HepG2 (cell line): Measurements from ENCODE around the gene ABTB2. TPM values are rescaled to one million over a fixed set of nuclear protein-coding genes. Genes with fewer than 3 reads are reported as not detected.

Experiments used
- HOXA5 ChIP-seq: sonication (generic); formaldehyde crosslinking; IDR thresholded peaks from 2 replicates; pipeline ENCODE4 v1.4.0; 2020; ENCODE audit warnings: missing genetic modification reagents
- JUND ChIP-seq: sonication (generic); formaldehyde crosslinking; IDR thresholded peaks from 2 replicates; pipeline ENCODE4 v1.8.0; 2022; ENCODE audit warnings: mild to moderate bottlenecking, missing genetic modification reagents
- KAT7 ChIP-seq: IDR thresholded peaks from 2 replicates; pipeline ENCODE4 v1.6.1; 2018; ENCODE audit warnings: borderline replicate concordance, missing compliant biosample characterization
- ZNF142 ChIP-seq: sonication (generic); formaldehyde crosslinking; IDR thresholded peaks from 2 replicates; pipeline ENCODE4 v1.4.0; 2020; ENCODE audit warnings: missing genetic modification reagents
- ZNF251 ChIP-seq: sonication (generic); formaldehyde crosslinking; IDR thresholded peaks from 2 replicates; pipeline ENCODE4 v1.9.0; 2021; ENCODE audit warnings: mild to moderate bottlenecking, missing genetic modification reagents
- ZNF276 ChIP-seq: sonication (generic); formaldehyde crosslinking; IDR thresholded peaks from 2 replicates; pipeline ENCODE4 v1.4.0; 2020; ENCODE audit warnings: mild to moderate bottlenecking, low read depth, missing genetic modification reagents
- ZNF343 ChIP-seq: sonication (generic); formaldehyde crosslinking; IDR thresholded peaks from 2 replicates; pipeline ENCODE4 v1.4.0; 2020; ENCODE audit warnings: mild to moderate bottlenecking, missing genetic modification reagents
- ZNF619 ChIP-seq: sonication (generic); formaldehyde crosslinking; IDR thresholded peaks from 2 replicates; pipeline ENCODE4 v1.4.0; 2020; ENCODE audit warnings: mild to moderate bottlenecking, missing genetic modification reagents
- ZSCAN5A ChIP-seq: sonication (generic); formaldehyde crosslinking; IDR thresholded peaks from 2 replicates; pipeline ENCODE4 v1.8.0; 2022; ENCODE audit warnings: mild to moderate bottlenecking, missing genetic modification reagents, borderline replicate concordance
- polyA plus RNA-seq, 8 experiments: library from polyadenylated mRNA; depleted of rRNA in 3 of 8; stranded (reverse) in 7 of 8; unstranded in 1 of 8; fragments of >200 nt; fragmentation: Illumina TruSeq in 4 of 8; extraction: Trizol in 4 of 8; gene quantifications; 2 replicates each; pipeline versions ENCODE4 v1.2.1 to v1.2.3, GENCODE V29; 2011 to 2016; ENCODE audit warnings: low read depth in 4 of 8, missing spikeins in 1 of 8, mixed read lengths in 1 of 8; ENCODE audit not compliant: insufficient read depth in 1 of 8
- total RNA-seq, 5 experiments: library from RNA; depleted of rRNA; stranded (reverse); fragments of >200 nt; fragmentation: Illumina TruSeq; extraction: Trizol; gene quantifications; 2 replicates each; pipeline ENCODE4 v1.2.3, GENCODE V29; 2016; ENCODE audit warnings: low read depth in 1 of 5
- TF ChIP-seq, protein P1 (sequence below): IDR thresholded peaks from 2 replicates; pipeline ENCODE4 v1.6.1; 2012; ENCODE audit warnings: inconsistent platforms
- TF ChIP-seq, protein P2 (sequence below): sonication (generic); formaldehyde crosslinking; IDR thresholded peaks from 2 replicates; pipeline ENCODE4 v1.5.0; 2020; ENCODE audit warnings: missing genetic modification reagents, mild to moderate bottlenecking, borderline replicate concordance
- TF ChIP-seq, protein P3 (sequence below): sonication (generic); formaldehyde crosslinking; IDR thresholded peaks from 2 replicates; pipeline ENCODE4 v1.4.0; 2020; ENCODE audit warnings: missing genetic modification reagents
- TF ChIP-seq, protein P4 (sequence below): sonication (generic); formaldehyde crosslinking; IDR thresholded peaks from 2 replicates; pipeline ENCODE4 v1.8.0; 2022; ENCODE audit warnings: missing genetic modification reagents, mild to moderate bottlenecking, borderline replicate concordance

The ABTB2 gene
- total and polyA plus RNA-seq, 2 of the 13 experiments (the other 11 are each of a cell fraction or from before 2014, with no cell fraction given), result 5.1 to 15.4 TPM

GRCh38 chr11:34358728-34359547 is 1.1 kb upstream of the ABTB2 start (continued):
- no peak for TF ChIP-seq ZNF142 (CRISPR knock-in tag)
- TF ChIP-seq, protein P1, sequence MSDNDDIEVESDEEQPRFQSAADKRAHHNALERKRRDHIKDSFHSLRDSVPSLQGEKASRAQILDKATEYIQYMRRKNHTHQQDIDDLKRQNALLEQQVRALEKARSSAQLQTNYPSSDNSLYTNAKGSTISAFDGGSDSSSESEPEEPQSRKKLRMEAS, result peak; percentile 96
- TF ChIP-seq ZSCAN5A, result 0 out of 2 replicates have a peak, but pooled peaks have one; percentile 26
- TF ChIP-seq, protein P2, sequence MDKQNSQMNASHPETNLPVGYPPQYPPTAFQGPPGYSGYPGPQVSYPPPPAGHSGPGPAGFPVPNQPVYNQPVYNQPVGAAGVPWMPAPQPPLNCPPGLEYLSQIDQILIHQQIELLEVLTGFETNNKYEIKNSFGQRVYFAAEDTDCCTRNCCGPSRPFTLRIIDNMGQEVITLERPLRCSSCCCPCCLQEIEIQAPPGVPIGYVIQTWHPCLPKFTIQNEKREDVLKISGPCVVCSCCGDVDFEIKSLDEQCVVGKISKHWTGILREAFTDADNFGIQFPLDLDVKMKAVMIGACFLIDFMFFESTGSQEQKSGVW (CRISPR knock-in tag), result no peak
- no peak; the same call in none of the 2 replicates for TF ChIP-seq HOXA5 (CRISPR knock-in tag)
- TF ChIP-seq, protein P3, sequence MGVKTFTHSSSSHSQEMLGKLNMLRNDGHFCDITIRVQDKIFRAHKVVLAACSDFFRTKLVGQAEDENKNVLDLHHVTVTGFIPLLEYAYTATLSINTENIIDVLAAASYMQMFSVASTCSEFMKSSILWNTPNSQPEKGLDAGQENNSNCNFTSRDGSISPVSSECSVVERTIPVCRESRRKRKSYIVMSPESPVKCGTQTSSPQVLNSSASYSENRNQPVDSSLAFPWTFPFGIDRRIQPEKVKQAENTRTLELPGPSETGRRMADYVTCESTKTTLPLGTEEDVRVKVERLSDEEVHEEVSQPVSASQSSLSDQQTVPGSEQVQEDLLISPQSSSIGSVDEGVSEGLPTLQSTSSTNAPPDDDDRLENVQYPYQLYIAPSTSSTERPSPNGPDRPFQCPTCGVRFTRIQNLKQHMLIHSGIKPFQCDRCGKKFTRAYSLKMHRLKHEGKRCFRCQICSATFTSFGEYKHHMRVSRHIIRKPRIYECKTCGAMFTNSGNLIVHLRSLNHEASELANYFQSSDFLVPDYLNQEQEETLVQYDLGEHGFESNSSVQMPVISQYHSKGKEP (CRISPR knock-in tag), result no peak
- no peak for TF ChIP-seq ZNF251 (CRISPR knock-in tag)
- TF ChIP-seq, protein P4, sequence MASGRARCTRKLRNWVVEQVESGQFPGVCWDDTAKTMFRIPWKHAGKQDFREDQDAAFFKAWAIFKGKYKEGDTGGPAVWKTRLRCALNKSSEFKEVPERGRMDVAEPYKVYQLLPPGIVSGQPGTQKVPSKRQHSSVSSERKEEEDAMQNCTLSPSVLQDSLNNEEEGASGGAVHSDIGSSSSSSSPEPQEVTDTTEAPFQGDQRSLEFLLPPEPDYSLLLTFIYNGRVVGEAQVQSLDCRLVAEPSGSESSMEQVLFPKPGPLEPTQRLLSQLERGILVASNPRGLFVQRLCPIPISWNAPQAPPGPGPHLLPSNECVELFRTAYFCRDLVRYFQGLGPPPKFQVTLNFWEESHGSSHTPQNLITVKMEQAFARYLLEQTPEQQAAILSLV (CRISPR knock-in tag), result no peak; the same call in 1 of the 2 replicates
- TF ChIP-seq KAT7 (CRISPR knock-in tag), result no peak
- TF ChIP-seq ZNF343 (CRISPR knock-in tag), result no peak
- TF ChIP-seq ZNF276 (CRISPR knock-in tag), result no peak; the same call in 1 of the 2 replicates
- no peak for TF ChIP-seq ZNF619 (CRISPR knock-in tag)
- no peak for TF ChIP-seq JUND (CRISPR knock-in tag)
